Activated gamma-delta T cell treated with anti-CD3 and anti-CD28 coated beads, Interleukin-2, amount 50 U/mL, for 16 hours (primary cell): ENCODE data around the gene RHOV.

ENCODE experiments used
- DNase-seq: peaks from one replicate; pipeline ENCODE4 v3.0.0-alpha.2; 2020; ENCODE audit warnings: low read depth

Gene RHOV

GRCh38 chr15:40904552-40905201 is 30.6 kb upstream of the RHOV start:
- DNase-seq: no peak

- DNase-seq: no peak
Measured at GRCh38 chr15:40902605-40903561, 28.8 kb upstream of the RHOV start.

GRCh38 chr15:40901053-40901443 is 27.0 kb upstream of the RHOV start:
- no peak for DNase-seq

GRCh38 chr15:40900256-40901052 is 26.4 kb upstream of the RHOV start:
- no peak for DNase-seq

GRCh38 chr15:40899536-40900207 is 25.6 kb upstream of the RHOV start:
- no peak for DNase-seq

- DNase-seq: peak; percentile 43
Measured at GRCh38 chr15:40894681-40895448, 20.8 kb upstream of the RHOV start.

GRCh38 chr15:40893733-40894680 is 20.0 kb upstream of the RHOV start, which contains the start of gene VPS18:
Gene VPS18 (plus strand): TSS chr15:40894450. CDS start chr15:40894769, 319 bp downstream.
- peak; percentile 97 for DNase-seq

GRCh38 chr15:40893019-40893670 is 19.1 kb upstream of the RHOV start:
- DNase-seq: no peak

GRCh38 chr15:40892447-40893012 is 18.5 kb upstream of the RHOV start:
- no peak for DNase-seq

- DNase-seq: no peak
Measured at GRCh38 chr15:40891810-40892446, 17.9 kb upstream of the RHOV start.

- no peak for DNase-seq
Measured at GRCh38 chr15:40891138-40891537, 17.1 kb upstream of the RHOV start.

GRCh38 chr15:40889112-40889511 is 15.1 kb upstream of the RHOV start:
- no peak for DNase-seq

- no peak for DNase-seq
Measured at GRCh38 chr15:40886586-40886985, 12.6 kb upstream of the RHOV start.

- no peak for DNase-seq
Measured at GRCh38 chr15:40881351-40881750, 7.3 kb upstream of the RHOV start.

- DNase-seq: no peak
Measured at GRCh38 chr15:40879609-40880008, 5.6 kb upstream of the RHOV start.

- DNase-seq: no peak
Measured at GRCh38 chr15:40878785-40879184, 4.8 kb upstream of the RHOV start.

- DNase-seq: no peak
Measured at GRCh38 chr15:40877694-40878093, 3.7 kb upstream of the RHOV start.

- no peak for DNase-seq
Measured at GRCh38 chr15:40875991-40876730, 2.1 kb upstream of the RHOV start.
